ENCODE data around the gene ZNF564. TPM values are rescaled to one million over a fixed set of nuclear protein-coding genes. Genes with fewer than 3 reads are reported as not detected.

ZNF564 gene
- total and polyA plus RNA-seq, 2 of the 13 experiments (the other 11 are each of a cell fraction or from before 2014, with no cell fraction given): 2.3 to 11.1 TPM

DNA sequence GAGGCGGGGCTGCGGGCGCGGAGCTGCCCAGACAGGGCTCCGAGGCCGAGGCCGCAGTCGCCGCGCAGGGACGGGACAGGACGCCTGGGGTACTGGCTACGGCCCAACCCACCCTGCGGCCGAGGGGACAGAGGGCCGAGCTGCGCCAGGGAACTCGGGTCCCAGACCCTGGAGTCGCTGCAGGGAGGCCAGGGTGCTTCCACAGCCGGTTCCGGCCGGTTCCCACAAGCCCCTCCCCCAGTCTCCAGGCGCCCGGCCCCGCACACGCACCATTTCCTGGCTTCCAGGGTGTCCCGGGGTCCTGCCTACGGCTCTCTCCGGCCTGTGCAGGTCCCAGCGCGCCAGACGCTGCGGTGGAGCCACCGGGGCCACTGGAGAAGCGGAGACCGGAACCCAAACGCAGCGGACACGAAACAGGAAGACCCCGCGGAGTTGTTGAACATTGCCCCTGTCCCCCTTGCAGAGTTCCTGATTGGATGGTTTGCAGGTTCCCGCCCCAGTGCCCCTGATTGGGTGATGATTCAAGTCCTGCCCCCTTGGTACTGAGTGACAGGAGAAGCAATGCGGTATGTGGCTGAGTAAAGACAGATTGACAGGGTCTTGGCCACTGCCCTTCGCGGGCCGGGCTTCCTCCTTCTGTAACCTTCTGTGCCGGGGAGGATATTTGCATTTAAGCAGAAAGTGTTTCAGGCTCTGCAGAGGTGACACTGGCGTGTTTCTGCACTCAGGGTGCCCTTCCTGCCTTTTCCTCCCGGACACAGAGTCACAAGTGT is at the start of gene ZNF564 (continued):
- peak; percentile 51; the same call in 1 of the 2 replicates for TF ChIP-seq MXD4 (CRISPR knock-in tag; IDR thresholded peaks at IDR 0.05)
- peak; percentile 91 for TF ChIP-seq KDM5A (IDR thresholded peaks at IDR 0.05; ENCODE audit: borderline replicate concordance, low read length)
- no peak for TF ChIP-seq FOXK2 (IDR thresholded peaks at IDR 0.05)
- no peak for TF ChIP-seq ZKSCAN8 (CRISPR knock-in tag; IDR thresholded peaks at IDR 0.05; ENCODE audit: borderline replicate concordance)
- peak; percentile 72; the same call in 1 of the 2 replicates for TF ChIP-seq NR1H2 (CRISPR knock-in tag; IDR thresholded peaks at IDR 0.05; ENCODE audit: borderline replicate concordance, low read depth)
- TF ChIP-seq, protein P1, sequence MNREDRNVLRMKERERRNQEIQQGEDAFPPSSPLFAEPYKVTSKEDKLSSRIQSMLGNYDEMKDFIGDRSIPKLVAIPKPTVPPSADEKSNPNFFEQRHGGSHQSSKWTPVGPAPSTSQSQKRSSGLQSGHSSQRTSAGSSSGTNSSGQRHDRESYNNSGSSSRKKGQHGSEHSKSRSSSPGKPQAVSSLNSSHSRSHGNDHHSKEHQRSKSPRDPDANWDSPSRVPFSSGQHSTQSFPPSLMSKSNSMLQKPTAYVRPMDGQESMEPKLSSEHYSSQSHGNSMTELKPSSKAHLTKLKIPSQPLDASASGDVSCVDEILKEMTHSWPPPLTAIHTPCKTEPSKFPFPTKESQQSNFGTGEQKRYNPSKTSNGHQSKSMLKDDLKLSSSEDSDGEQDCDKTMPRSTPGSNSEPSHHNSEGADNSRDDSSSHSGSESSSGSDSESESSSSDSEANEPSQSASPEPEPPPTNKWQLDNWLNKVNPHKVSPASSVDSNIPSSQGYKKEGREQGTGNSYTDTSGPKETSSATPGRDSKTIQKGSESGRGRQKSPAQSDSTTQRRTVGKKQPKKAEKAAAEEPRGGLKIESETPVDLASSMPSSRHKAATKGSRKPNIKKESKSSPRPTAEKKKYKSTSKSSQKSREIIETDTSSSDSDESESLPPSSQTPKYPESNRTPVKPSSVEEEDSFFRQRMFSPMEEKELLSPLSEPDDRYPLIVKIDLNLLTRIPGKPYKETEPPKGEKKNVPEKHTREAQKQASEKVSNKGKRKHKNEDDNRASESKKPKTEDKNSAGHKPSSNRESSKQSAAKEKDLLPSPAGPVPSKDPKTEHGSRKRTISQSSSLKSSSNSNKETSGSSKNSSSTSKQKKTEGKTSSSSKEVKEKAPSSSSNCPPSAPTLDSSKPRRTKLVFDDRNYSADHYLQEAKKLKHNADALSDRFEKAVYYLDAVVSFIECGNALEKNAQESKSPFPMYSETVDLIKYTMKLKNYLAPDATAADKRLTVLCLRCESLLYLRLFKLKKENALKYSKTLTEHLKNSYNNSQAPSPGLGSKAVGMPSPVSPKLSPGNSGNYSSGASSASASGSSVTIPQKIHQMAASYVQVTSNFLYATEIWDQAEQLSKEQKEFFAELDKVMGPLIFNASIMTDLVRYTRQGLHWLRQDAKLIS (CRISPR knock-in tag; IDR thresholded peaks at IDR 0.05): no peak
- no peak for TF ChIP-seq ZFAT (CRISPR knock-in tag; conservative IDR thresholded peaks at IDR 0.05)
- peak; percentile 55; the same call in 1 of the 2 replicates for TF ChIP-seq BCL6 (CRISPR knock-in tag; IDR thresholded peaks at IDR 0.05)
- no peak for TF ChIP-seq NFE2L1 (CRISPR knock-in tag; IDR thresholded peaks at IDR 0.05; ENCODE audit: borderline replicate concordance)
- peak; percentile 87; the same call in 1 of the 2 replicates for TF ChIP-seq SIN3A (IDR thresholded peaks at IDR 0.05; ENCODE audit: borderline replicate concordance, low read depth, low read length)
- TF ChIP-seq, protein P2, sequence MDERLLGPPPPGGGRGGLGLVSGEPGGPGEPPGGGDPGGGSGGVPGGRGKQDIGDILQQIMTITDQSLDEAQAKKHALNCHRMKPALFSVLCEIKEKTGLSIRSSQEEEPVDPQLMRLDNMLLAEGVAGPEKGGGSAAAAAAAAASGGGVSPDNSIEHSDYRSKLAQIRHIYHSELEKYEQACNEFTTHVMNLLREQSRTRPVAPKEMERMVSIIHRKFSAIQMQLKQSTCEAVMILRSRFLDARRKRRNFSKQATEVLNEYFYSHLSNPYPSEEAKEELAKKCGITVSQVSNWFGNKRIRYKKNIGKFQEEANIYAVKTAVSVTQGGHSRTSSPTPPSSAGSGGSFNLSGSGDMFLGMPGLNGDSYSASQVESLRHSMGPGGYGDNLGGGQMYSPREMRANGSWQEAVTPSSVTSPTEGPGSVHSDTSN (CRISPR knock-in tag; IDR thresholded peaks at IDR 0.05): peak; percentile 100
- no peak for TF ChIP-seq PLRG1 (conservative IDR thresholded peaks at IDR 0.05)
- no peak for TF ChIP-seq ZNF180 (CRISPR knock-in tag; IDR thresholded peaks at IDR 0.05; ENCODE audit: borderline replicate concordance, low read depth)
- TF ChIP-seq FOXO1 (CRISPR knock-in tag; IDR thresholded peaks at IDR 0.05): 0 out of 2 replicates have a peak, but pooled peaks have one; percentile 22
- peak; percentile 47; the same call in 1 of the 2 replicates for TF ChIP-seq ISL2 (CRISPR knock-in tag; IDR thresholded peaks at IDR 0.05)
- TF ChIP-seq, protein P3, sequence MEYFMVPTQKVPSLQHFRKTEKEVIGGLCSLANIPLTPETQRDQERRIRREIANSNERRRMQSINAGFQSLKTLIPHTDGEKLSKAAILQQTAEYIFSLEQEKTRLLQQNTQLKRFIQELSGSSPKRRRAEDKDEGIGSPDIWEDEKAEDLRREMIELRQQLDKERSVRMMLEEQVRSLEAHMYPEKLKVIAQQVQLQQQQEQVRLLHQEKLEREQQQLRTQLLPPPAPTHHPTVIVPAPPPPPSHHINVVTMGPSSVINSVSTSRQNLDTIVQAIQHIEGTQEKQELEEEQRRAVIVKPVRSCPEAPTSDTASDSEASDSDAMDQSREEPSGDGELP (IDR thresholded peaks at IDR 0.05; ENCODE audit: borderline replicate concordance, low read depth): no peak
- TF ChIP-seq TARDBP (CRISPR knock-in tag; IDR thresholded peaks at IDR 0.05): no peak
- TF ChIP-seq RNF2 (conservative IDR thresholded peaks at IDR 0.05; ENCODE audit: low read depth): no peak
- TF ChIP-seq HDAC6 (IDR thresholded peaks at IDR 0.05; ENCODE audit: low read depth, low read length): no peak
- TF ChIP-seq ZNF496 (CRISPR knock-in tag; IDR thresholded peaks at IDR 0.05; ENCODE audit: insufficient replicate concordance): no peak
- TF ChIP-seq, protein P4, sequence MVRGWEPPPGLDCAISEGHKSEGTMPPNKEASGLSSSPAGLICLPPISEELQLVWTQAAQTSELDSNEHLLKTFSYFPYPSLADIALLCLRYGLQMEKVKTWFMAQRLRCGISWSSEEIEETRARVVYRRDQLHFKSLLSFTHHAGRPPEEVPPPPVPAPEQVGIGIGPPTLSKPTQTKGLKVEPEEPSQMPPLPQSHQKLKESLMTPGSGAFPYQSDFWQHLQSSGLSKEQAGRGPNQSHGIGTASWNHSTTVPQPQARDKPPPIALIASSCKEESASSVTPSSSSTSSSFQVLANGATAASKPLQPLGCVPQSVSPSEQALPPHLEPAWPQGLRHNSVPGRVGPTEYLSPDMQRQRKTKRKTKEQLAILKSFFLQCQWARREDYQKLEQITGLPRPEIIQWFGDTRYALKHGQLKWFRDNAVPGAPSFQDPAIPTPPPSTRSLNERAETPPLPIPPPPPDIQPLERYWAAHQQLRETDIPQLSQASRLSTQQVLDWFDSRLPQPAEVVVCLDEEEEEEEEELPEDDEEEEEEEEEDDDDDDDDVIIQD (CRISPR knock-in tag; IDR thresholded peaks at IDR 0.05; ENCODE audit: low read depth): 0 out of 2 replicates have a peak, but pooled peaks have one; percentile 55
- TF ChIP-seq RORA (CRISPR knock-in tag; IDR thresholded peaks at IDR 0.05): no peak
- no peak; the same call in 1 of the 2 replicates for TF ChIP-seq ZNF160 (CRISPR knock-in tag; IDR thresholded peaks at IDR 0.05)
- TF ChIP-seq SMARCE1 (IDR thresholded peaks at IDR 0.05; ENCODE audit: borderline replicate concordance): no peak
